Heart right ventricle (tissue), 16 donors: ENCODE results near the gene FANCM. TPM values are rescaled to one million over a fixed set of nuclear protein-coding genes. Genes with fewer than 3 reads are reported as not detected.

Source experiments
- ATAC-seq, 8 donors: fragments of 200-7000 bp; cut with Tn5 transposase; one replicate each; pipeline ENCODE4 v1.9.1; 2020; ENCODE audit warnings: mild to moderate bottlenecking in 8 of 8, moderate library complexity in 8 of 8, moderate number of reproducible peaks in 1 of 8
- DNase-seq, 2 donors: peaks; one replicate each; pipeline ENCODE4 v3.0.0-alpha.2; 2020
- H3K27ac ChIP-seq, 10 donors: fragments of 200-600 bp; sonication (generic) in 2 of 10; one replicate each; pipeline versions ENCODE4 v1.5.0 to v1.8.0; 2020 to 2022; ENCODE audit warnings: mild to moderate bottlenecking in 3 of 10
- H3K27me3 ChIP-seq, 7 donors: fragments of 200-600 bp; one replicate each; pipeline ENCODE4 v1.8.0; 2021 to 2022; ENCODE audit warnings: mild to moderate bottlenecking in 2 of 7
- H3K36me3 ChIP-seq, 9 donors: fragments of 200-600 bp; sonication (generic) in 1 of 9; one replicate each; pipeline versions ENCODE4 v1.5.0 to v1.8.0; 2020 to 2022; ENCODE audit warnings: mild to moderate bottlenecking in 2 of 9
- H3K4me1 ChIP-seq, 9 donors: fragments of 200-600 bp; sonication (generic) in 1 of 9; one replicate each; pipeline versions ENCODE4 v1.5.0 to v1.8.0; 2020 to 2022; ENCODE audit warnings: mild to moderate bottlenecking in 4 of 9
- H3K4me3 ChIP-seq, 10 donors: fragments of 200-600 bp; sonication (generic) in 2 of 10; one replicate each; pipeline versions ENCODE4 v1.5.0 to v1.8.0; 2020 to 2022; ENCODE audit warnings: mild to moderate bottlenecking in 7 of 10, moderate library complexity in 2 of 10
- H3K9me3 ChIP-seq, 11 donors: fragments of 200-600 bp in 10 of 11; sonication (generic) in 2 of 11; one replicate each; pipeline versions ENCODE4 v1.5.0 to v1.8.0; 2013 to 2022; ENCODE audit warnings: mild to moderate bottlenecking in 2 of 11, control low read depth in 1 of 11, moderate library complexity in 1 of 11
- CTCF ChIP-seq, 9 donors: fragments of 200-600 bp; sonication (generic) in 2 of 9; IDR thresholded peaks; one replicate each; pipeline versions ENCODE4 v1.5.0 to v1.8.0; 2021 to 2022; ENCODE audit warnings: antibody characterized with exemption in 9 of 9, mild to moderate bottlenecking in 5 of 9, moderate library complexity in 1 of 9
- WGBS, 2 donors: extraction: QIAGEN DNeasy Blood & Tissue Kit; methylation state at CpG; one replicate each; pipeline ENCODE4 v1.1.7; 2013; ENCODE audit warnings: inconsistent platforms in 1 of 2; 5-methylcytosine and 5-hydroxymethylcytosine counted together
- intact Hi-C, 10 donors: fragments of 100-400 bp; cut with DNase I; formaldehyde crosslinking; loops; one replicate each; pipeline versions ENCODE4 v1.11.1 to v1.14.2; 2022
- polyA plus RNA-seq, 2 donors: library from polyadenylated mRNA; stranded (reverse); fragments of 200-250 nt; gene quantifications; one replicate each; pipeline ENCODE4 v1.2.3, GENCODE V29; 2013
- total RNA-seq, 10 donors: library from RNA; stranded (reverse); fragmentation: NEBNext Ultra II Directional in 3 of 10; extraction: Animal tissue kit (Norgen Biotek cat#: 25700) in 3 of 10; gene quantifications; one replicate each; pipeline versions ENCODE4 v1.2.1 to v1.2.4, GENCODE V29; 2021 to 2023
- donor health status: Arrhythmogenic right ventricular cardiomyopathy.
- donor health status: ischemic (EF 13 %, LVEDD 7.1; RV severe dilation, severe dysfunction).
- donor health status: healthy with polysubstance abuse.
- donor health status: DM: no; HTN: yes; CAD: no.
- donor health status: DM: no; HTN: no; CAD: no.
- donor health status: ischemic (EF 25% LVEDD 6.9; RV normal size, moderate dysfunction).
- donor health status: ischemic (EF 25% LVEDD 5.7; RV mildly dilated, moderate dysfunction).
- donor health status: healthy.
- donor health status: DM: yes; HTN: yes; CAD: no.
- donor health status: Ischemic cardiomyopathy.
- donor health status: ischemic (EF 35%, LVEDD 5.7; RV mildly dilated, moderate dysfunction).
- donor health status: nonischemic (EF 11% LVEDD 7.7; RV severe dilation, severe dysfunction).
- donor health status: DM: yes; HTN: yes; CAD: no.
- donor health status: PGD.
- donor health status: ischemic (EF 29% LVEDD 5.4; RV normal size, mild dysfunction).
- donor health status: nonischemic (EF 23%, LVEDD 6.1; RV moderate dilation, normal function).

The FANCM gene
- total and polyA plus RNA-seq, 12 donors = 0.96 to 6.2 (median 3.7) TPM

- no peak overlapping the region for H3K4me3 ChIP-seq
- H3K4me1 ChIP-seq = no peaks in the 10 kb centered on the region
- intact Hi-C loops = no loop called here
- no peaks in the 10 kb centered on the region for H3K27me3 ChIP-seq
- H3K27ac ChIP-seq = no peak overlapping the region
- H3K36me3 ChIP-seq = peaks cover 0 to 11% (median 0%) of the 10 kb centered on the region in 9 donors
- no peaks in the 10 kb centered on the region for H3K9me3 ChIP-seq
- DNase-seq (no peak), ATAC-seq (no peak)
- TF ChIP-seq CTCF (IDR thresholded peaks at IDR 0.05) = no peak
Measured at GRCh38 chr14:45156067-45156466, 20.3 kb downstream of the FANCM start.

GRCh38 chr14:45169906-45170305, 34.2 kb downstream of the FANCM start:
- H3K9me3 ChIP-seq = no peaks in the 10 kb centered on the region
- no peaks in the 10 kb centered on the region for H3K4me1 ChIP-seq
- H3K27me3 ChIP-seq = no peaks in the 10 kb centered on the region
- DNase-seq (no peak), ATAC-seq (no peak)
- no peak for TF ChIP-seq CTCF (IDR thresholded peaks at IDR 0.05)
- peaks cover 0 to 58% (median 0%) of the 10 kb centered on the region in 9 donors for H3K36me3 ChIP-seq
- intact Hi-C loops = no loop called here
- no peak overlapping the region for H3K27ac ChIP-seq
- no peak overlapping the region for H3K4me3 ChIP-seq

DNA sequence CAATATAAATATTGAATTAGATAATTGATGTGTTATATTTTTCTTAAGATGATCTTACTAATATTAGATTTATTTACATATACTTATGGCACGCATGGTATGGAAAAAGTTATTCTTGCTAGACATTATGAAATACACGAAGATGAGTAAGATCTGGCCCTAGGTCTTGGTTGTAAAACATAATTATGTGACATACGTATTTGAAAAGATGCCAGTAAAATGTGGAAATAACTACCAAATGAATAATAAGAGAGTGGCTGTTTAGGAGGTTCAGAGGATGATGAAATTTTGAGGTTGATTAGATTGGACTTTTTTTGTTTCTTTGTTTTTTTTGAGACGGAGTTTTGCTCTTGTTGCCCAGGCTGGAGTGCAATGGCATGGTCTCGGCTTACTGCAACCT, 41.3 kb downstream of the FANCM start:
- DNase-seq = no peak
- Histone ChIP-seq H3K9me3 (no peaks in the 10 kb centered on the region), H3K27ac (no peak overlapping the region), H3K36me3 (peaks cover 0 to 36% (median 0%) of the 10 kb centered on the region in 9 donors), H3K4me3 (no peak overlapping the region), H3K27me3 (no peaks in the 10 kb centered on the region), H3K4me1 (no peaks in the 10 kb centered on the region)
- intact Hi-C loops = no loop called here
- TF ChIP-seq CTCF (IDR thresholded peaks at IDR 0.05) = no peak
- ATAC-seq = no peak
- 89 to 91% methylated on average over 5 of the region's 5 CpGs for WGBS, 2 donors

DNA sequence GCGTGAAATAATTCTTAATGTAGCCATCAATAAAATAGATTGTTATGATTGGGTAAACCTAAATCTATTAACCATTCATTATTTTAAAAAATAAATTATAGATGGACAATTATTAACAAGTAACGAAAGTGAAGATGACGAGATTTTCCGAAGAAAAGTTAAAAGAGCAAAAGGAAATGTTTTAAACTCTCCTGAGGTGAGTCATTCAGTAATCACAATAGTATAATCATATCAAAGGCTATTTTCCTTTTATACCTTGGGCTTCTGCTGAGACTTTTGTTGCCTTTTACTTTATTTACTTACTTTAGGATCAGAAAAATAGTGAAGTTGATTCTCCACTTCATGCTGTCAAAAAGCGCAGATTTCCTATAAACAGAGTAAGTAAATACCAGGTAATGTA, 45.6 kb downstream of the FANCM start:
- intact Hi-C loops = no loop called here
- Histone ChIP-seq H3K4me1 (no peaks in the 10 kb centered on the region), H3K4me3 (no peak overlapping the region), H3K27ac (no peak overlapping the region), H3K36me3 (peaks cover 0 to 20% (median 0%) of the 10 kb centered on the region in 9 donors), H3K9me3 (no peaks in the 10 kb centered on the region), H3K27me3 (no peaks in the 10 kb centered on the region)
- WGBS, 2 donors = 94 to 95% methylated on average over 5 of the region's 5 CpGs
- no peak for ATAC-seq
- no peak for TF ChIP-seq CTCF (IDR thresholded peaks at IDR 0.05)
- DNase-seq = no peak

- Histone ChIP-seq H3K4me1 (no peaks in the 10 kb centered on the region), H3K27me3 (no peaks in the 10 kb centered on the region), H3K9me3 (no peaks in the 10 kb centered on the region), H3K4me3 (no peak overlapping the region), H3K27ac (no peak overlapping the region), H3K36me3 (peaks cover 0 to 20% (median 0%) of the 10 kb centered on the region in 9 donors)
- no peak for TF ChIP-seq CTCF (IDR thresholded peaks at IDR 0.05)
- WGBS, 2 donors = 73 to 74% methylated on average over 3 of the region's 3 CpGs
- intact Hi-C loops = no loop called here
- no peak for DNase-seq
- ATAC-seq = no peak
Measured at GRCh38 chr14:45181806-45182205, 46.1 kb downstream of the FANCM start.
